HUES6 (cell line): ENCODE data around the gene TTC21A.

Experiments
- H3K27ac ChIP-seq: 2 replicates; pipeline ENCODE4 v1.7.0; 2013; ENCODE audit warnings: low read depth, mild to moderate bottlenecking, low read length, inconsistent platforms
- H3K27me3 ChIP-seq: 2 replicates; pipeline ENCODE4 v1.6.1; 2013; ENCODE audit warnings: low read length; ENCODE audit not compliant: control insufficient read depth, insufficient read depth
- H3K36me3 ChIP-seq: 2 replicates; pipeline ENCODE4 v1.6.1; 2013; ENCODE audit warnings: low read length; ENCODE audit not compliant: control insufficient read depth, insufficient read depth
- H3K4me1 ChIP-seq: 2 replicates; pipeline ENCODE4 v1.6.1; 2013; ENCODE audit warnings: low read length; ENCODE audit not compliant: control insufficient read depth, insufficient read depth
- H3K4me3 ChIP-seq: 2 replicates; pipeline ENCODE4 v1.5.1; 2013; ENCODE audit warnings: low read depth, low read length
- H3K9ac ChIP-seq: one replicate; pipeline ENCODE4 v1.6.1; 2013; ENCODE audit warnings: mild to moderate bottlenecking, low read length
- H3K9me3 ChIP-seq: 2 replicates; pipeline ENCODE4 v1.6.1; 2013; ENCODE audit warnings: low read depth, low read length; ENCODE audit not compliant: control insufficient read depth, insufficient read depth

TTC21A gene

GRCh38 chr3:39184968-39185285, 77.4 kb downstream of the TTC21A start:
- H3K9me3 ChIP-seq: no peaks in the 10 kb centered on the region
- H3K4me3 ChIP-seq: no peak overlapping the region
- peaks cover 6% of the 10 kb centered on the region for H3K27me3 ChIP-seq
- no peak overlapping the region for H3K27ac ChIP-seq
- H3K9ac ChIP-seq: no peak overlapping the region
- H3K36me3 ChIP-seq: no peaks in the 10 kb centered on the region
- peaks cover 11% of the 10 kb centered on the region for H3K4me1 ChIP-seq

GRCh38 chr3:39185326-39185958, 78.0 kb downstream of the TTC21A start:
- no peak overlapping the region for H3K9ac ChIP-seq
- H3K27ac ChIP-seq: no peak overlapping the region
- H3K4me3 ChIP-seq: no peak overlapping the region
- H3K27me3 ChIP-seq: peaks cover 1% of the 10 kb centered on the region
- peaks cover 8% of the 10 kb centered on the region for H3K4me1 ChIP-seq
- no peaks in the 10 kb centered on the region for H3K9me3 ChIP-seq
- H3K36me3 ChIP-seq: no peaks in the 10 kb centered on the region

- H3K4me3 ChIP-seq: no peak overlapping the region
- H3K27me3 ChIP-seq: no peaks in the 10 kb centered on the region
- peaks cover 5% of the 10 kb centered on the region for H3K4me1 ChIP-seq
- no peaks in the 10 kb centered on the region for H3K36me3 ChIP-seq
- no peak overlapping the region for H3K9ac ChIP-seq
- no peak overlapping the region for H3K27ac ChIP-seq
- no peaks in the 10 kb centered on the region for H3K9me3 ChIP-seq
These were observed 78.6 kb downstream of the TTC21A start for GRCh38 chr3:39185959-39186691.

GRCh38 chr3:39186692-39187151, 79.2 kb downstream of the TTC21A start:
- H3K27me3 ChIP-seq: no peaks in the 10 kb centered on the region
- H3K9me3 ChIP-seq: no peaks in the 10 kb centered on the region
- no peak overlapping the region for H3K27ac ChIP-seq
- H3K36me3 ChIP-seq: no peaks in the 10 kb centered on the region
- H3K4me3 ChIP-seq: no peak overlapping the region
- no peak overlapping the region for H3K9ac ChIP-seq
- peaks cover 6% of the 10 kb centered on the region; the same call in 1 of the 2 replicates for H3K4me1 ChIP-seq

GRCh38 chr3:39187372-39188155, 80.1 kb downstream of the TTC21A start:
- H3K27me3 ChIP-seq: no peaks in the 10 kb centered on the region
- peaks cover 6% of the 10 kb centered on the region; the same call in 1 of the 2 replicates for H3K4me1 ChIP-seq
- H3K9ac ChIP-seq: no peak overlapping the region
- no peak overlapping the region for H3K4me3 ChIP-seq
- H3K27ac ChIP-seq: no peak overlapping the region
- no peaks in the 10 kb centered on the region for H3K9me3 ChIP-seq
- no peaks in the 10 kb centered on the region for H3K36me3 ChIP-seq
